Suppressor macrophage treated with lipopolysaccharide for 1 hour (primary cell): ENCODE data around the gene TUBB6.

Experiments used
- DNase-seq, 3 donors: peaks; one replicate each; pipeline ENCODE4 v3.0.0-alpha.2; 2020 to 2022

Gene TUBB6

DNA sequence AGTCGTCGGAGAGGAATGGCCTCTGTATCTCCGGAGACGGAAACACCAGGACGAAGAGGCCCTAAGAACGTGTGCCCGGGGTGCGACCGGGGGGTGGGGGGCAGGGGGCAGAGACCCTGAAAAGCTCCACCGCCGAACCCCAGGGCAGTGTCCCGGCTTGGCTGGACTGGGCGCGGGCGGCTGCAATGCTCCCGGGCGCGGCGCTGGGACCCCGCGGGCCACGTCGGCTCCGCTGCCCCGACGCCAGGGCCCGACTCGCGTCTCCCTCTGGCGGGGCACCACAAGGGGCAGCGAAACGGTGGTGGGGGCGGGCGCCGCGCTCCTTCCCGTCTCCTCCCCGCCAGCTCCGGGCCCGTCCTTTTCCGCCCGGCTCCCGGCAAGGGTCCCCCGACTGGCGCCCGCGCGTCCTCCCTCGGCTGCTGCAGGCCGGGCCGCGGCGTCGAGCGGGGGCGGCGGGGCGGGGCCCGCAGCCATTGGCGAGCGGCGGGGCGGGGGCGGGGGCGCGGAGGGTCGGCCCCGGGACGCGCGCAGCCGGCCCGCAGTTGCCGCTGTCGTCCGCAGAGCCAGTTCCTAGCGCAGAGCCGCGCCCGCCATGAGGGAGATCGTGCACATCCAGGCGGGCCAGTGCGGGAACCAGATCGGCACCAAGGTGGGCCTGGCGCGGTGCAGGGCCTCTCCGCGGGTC is at the start of gene TUBB6:
TSS of gene TUBB6 (plus strand) at position 541 of the 685 bp plus-strand sequence. CDS start at position 593, 52 bp downstream.
- DNase-seq = peak; percentile 87 to 97 (median 92)

GRCh38 chr18:12258719-12259705 is 49.0 kb upstream of the TUBB6 start:
- no peak for DNase-seq

DNA sequence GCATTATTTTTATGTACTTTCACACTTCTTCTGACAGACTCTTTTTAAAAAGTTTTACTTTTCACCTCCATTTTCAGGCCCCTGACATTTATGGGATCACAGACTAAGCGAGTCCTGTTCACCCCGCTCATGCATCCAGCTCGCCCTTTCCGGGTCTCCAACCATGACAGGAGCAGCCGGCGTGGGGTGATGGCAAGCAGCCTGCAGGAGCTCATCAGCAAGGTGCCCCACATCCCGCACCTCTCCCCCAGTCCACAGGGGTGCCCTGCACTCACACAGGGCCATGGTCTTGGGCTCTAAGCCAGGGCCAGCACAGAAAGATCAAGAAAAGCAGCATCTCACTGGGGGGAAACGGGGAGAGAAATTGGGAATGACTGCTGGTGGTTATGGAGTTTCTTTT is 45.3 kb upstream of the TUBB6 start:
- DNase-seq = no peak

GRCh38 chr18:12264864-12265263 is 43.2 kb upstream of the TUBB6 start:
- DNase-seq = no peak

- DNase-seq = peak; percentile 72 to 88 (median 83)
Observed at GRCh38 chr18:12271376-12272235, 36.4 kb upstream of the TUBB6 start.

DNA sequence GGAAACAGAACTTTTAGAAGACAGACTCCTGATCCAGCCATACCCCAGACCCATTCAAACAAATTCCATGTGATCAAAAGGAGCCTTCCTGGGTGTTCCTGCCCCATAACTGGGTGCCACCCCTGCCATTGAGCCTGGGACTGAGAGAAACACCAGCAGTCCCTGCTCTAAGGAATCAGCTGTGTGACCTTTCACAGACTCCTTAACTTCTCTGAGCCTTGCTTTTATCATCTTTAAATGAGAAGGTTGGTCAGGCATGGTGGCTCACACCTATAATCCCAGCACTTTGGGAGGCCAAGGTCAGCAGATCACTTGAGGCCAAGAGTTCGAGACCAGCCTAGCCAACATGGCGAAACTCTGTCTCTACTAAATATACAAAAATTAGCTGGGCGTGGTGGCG is 33.2 kb upstream of the TUBB6 start:
- no peak for DNase-seq

DNA sequence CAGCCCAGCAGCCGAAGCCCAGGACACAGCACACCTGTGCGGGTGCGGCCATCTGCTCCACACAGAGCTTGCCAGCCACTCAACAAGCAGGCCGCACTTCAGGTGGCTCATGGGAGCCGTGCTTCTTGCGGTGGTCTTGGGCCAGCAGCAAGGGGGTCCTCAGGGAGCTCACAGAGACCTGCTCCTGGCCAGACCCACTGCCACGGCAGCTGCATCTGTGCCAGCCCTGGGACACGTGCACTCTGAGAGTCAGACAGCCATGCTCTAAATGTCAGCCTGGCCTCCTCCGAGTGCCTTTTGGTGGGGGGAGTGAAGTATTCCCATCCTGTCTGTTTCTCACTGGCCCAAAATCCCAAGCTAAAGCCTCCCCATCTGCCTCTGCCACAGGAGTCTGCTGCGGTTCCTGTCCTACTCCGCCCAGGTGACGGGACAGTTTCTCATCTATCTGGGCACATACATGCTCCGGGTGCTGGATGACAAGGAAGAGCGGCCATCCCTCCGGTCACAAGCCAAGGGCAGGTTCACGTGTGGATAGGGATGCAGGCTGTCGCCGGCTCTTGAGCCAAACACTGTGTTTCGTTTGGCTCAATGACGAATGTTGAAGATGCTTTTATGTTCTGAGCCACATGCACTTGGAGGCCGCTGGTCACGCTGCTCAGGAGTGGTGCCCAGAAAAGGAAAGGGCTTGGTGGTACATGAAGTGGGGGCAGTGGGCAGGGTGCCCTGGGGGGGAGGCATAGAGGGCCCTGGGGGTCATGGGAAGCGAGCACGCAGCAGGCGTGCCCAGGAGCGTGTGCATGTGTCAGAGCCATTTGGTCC is 31.1 kb upstream of the TUBB6 start:
- no peak for DNase-seq

- DNase-seq = no peak
Observed at GRCh38 chr18:12278215-12278671, 29.8 kb upstream of the TUBB6 start.

DNA sequence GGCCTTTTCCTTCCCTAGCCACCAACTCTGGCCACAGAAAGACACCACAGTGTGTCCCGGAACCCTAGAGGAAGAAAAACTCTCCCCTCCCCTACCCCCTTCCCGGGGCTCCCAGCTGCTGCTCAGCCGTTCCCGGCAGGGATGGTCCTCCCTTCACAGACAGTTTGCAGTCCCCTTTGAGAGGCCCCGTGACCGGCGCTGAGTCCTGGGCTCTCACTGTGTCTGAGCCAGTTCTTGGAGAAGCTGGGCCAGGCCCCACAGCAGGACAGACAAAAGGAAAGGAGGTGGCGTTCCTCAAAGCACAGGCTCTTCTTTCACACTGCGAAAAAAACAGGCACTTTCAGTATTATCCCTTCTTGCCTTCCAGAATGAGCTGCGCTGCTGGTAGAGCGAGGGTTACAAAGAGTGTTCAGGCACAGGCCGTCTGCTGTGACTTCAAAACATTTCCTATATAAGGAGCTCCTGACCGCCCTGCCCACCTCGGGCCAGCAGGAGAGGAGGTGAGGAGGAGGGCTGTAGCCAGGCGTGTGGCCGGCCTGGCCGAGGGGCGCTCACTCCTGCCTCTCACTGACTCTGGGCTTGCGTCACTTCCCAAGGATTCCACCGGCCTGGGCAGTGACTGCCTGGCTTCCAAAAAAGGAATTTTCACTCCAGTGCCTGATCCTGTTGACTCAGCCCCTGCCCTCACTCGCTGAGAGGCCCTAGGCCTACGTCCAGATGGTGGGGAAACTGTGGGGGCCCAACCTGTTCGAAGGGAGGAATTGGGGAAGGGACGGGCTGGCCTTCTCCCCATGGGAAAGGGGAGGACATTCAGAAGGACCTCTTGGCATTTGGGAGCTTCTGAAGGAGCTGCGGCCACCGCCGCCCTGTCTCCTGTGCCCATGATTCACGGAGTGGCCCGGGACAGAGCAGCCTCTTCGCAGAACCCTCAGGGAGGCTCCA is 29.0 kb upstream of the TUBB6 start:
- no peak for DNase-seq

- no peak for DNase-seq
Observed at GRCh38 chr18:12279781-12280531, 28.1 kb upstream of the TUBB6 start.

DNA sequence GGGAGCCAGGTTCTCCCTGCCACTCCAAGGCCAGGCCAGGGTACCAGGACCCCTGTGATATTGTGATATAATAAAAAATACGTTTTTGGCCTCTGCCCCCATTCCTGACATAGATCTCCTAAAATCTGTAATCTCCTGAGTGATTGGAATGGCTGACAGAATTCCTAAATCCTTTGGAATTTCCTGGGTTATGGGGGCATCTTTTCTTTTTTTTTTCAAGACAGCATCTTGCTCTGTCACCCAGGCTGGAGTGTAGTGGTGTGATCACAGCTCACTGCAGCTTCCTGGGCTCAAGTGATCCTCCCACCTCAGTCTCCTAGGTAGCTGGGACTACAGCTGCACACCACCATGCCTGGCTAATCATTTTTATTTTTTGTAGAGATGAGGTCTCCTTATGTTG is 26.2 kb upstream of the TUBB6 start:
- no peak for DNase-seq

DNA sequence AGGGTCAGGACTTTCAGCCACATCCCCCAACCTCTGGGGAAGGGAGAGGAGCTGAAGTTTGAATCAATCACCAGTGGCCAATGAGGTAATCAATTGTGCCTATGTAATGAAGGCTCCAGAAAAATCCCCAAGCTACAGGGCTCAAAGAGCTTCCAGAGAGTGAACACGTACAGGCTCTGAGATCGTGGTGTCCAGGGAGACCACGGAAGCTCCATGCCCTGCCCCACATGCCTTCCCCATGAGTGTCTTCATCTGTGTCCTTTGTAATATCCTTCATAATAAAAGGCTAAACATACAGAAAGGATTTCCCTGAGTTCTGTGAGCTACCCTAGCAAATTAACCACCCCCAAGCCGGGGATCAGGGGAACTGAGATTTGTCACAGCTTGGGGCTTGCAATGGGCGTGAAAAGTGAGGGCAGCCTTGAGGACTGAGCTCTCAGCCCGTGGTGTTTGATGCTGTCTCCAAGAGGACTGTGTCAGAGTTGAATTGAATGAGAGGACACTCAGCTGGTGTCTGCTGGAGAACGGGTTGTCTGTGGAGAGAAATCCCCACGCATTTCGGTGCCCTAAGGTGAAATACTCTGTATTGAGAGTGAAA is 25.5 kb upstream of the TUBB6 start:
- DNase-seq = no peak

GRCh38 chr18:12283256-12283655 is 24.8 kb upstream of the TUBB6 start:
- no peak for DNase-seq

DNA sequence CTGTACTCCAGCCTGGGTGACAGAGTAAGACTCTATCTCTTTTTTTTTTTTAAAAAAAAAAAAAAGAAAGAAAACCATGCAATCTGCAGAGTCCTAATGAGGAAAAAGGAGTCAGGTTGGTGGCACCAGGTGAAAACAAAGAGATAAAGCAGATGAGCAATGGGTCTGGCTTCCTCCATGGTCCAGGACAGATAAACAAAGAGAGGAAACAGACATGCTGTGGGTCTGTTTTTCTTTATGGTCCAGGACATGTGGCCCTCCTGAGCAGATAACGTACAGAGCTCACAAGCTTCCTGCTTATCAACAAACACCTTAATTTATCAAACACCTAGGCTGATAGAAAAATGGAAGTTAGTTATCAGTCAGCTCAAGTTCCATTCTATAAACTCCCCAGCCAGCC is 24.4 kb upstream of the TUBB6 start:
- DNase-seq = no peak

GRCh38 chr18:12287131-12287681 is 20.8 kb upstream of the TUBB6 start:
- no peak for DNase-seq

DNA sequence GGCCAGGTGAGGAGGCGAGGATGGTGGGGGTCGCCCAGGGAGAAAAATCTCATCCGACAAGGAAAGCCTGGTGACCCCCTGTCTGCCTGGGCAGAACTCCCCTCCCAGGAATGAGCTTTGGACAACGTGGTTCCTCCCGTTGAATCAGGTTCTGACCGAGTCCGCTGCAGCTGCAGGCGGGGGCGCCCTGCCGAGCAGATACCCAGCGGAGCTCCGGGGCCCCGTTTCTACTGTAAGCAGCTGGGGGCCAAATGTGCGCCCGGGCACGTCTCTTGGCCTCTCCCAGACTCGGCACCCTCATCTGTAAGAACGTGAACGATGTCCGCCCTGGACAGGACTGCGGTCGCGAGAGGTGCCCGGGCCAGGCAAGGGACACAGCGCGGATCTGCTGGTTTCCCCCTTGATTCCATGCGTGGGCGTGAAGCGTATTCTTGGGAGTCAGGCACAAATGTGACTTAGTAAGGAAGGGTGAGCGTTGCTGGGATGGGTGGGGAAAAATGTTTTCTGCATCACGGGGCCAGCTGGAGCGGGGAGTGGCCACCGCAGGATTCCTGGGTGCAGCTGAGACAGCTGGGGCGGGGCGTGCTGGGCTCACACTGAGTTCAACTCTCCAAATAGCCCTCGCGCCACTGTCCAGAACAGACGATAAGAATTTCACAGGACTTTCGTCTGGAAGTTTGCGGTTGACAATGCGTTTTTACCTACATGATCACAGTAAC is 20.2 kb upstream of the TUBB6 start:
- peak; percentile 71 to 86 (median 79) for DNase-seq

- no peak for DNase-seq
Observed at GRCh38 chr18:12288403-12288755, 19.7 kb upstream of the TUBB6 start.

DNA sequence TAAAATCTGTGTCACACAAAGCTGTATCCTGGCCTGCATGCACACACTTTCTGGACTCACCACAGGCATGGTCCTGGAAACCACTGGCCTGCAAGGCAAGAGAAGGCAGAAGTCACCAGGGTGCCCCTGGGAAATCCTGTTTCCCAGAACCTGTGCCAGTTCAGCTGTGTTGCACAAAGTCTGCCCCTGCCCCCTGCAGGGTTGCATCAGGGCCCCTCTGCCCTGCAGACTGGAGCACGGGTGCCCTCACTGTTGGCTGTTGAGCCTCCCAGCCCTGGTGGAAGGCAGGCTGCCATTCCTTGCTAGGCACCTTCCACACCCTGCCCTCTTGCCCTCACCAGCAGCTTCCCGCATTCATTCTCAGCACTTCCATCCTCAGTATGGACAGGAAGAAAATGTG is 18.0 kb upstream of the TUBB6 start:
- DNase-seq = no peak

DNA sequence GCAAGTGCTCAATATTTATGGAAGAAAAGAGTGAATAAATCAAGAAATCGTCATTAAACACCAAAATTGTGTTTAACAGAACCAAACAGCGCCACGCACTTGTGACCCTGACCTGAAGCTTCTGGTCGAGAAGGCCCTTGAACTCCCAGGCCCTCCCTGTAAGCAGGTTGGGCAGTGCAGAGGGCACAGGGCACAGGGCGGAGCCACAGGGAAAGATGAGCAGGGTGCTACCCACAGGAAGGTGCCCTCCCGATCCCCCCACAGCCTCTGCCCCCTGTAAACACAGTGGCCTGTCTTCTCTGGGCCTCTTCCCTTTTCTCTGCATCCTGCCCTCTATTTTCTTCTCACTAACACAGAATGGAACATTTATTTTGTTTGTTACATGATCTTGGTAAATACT is 16.9 kb upstream of the TUBB6 start:
- no peak for DNase-seq
